Measurements from ENCODE around the gene SHISA6.

The SHISA6 gene

DNA sequence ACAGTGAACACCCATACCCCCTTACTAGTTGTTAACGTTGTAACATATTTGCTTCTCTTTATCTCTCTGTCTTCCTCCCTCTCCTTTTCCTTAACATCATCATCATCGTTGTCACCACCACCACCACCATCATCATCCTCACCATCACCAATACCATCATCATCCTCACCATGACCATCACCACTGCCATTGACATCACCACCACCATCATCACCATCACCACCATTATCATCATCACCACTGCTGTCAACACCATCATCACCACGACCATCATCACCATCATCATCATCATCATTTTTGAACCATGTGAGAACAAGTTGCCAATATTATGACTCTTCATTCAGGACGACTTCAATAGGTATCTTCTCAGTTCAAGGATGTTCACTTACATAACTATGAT is 35.5 kb downstream of the SHISA6 start:
- TF ChIP-seq, protein P1, sequence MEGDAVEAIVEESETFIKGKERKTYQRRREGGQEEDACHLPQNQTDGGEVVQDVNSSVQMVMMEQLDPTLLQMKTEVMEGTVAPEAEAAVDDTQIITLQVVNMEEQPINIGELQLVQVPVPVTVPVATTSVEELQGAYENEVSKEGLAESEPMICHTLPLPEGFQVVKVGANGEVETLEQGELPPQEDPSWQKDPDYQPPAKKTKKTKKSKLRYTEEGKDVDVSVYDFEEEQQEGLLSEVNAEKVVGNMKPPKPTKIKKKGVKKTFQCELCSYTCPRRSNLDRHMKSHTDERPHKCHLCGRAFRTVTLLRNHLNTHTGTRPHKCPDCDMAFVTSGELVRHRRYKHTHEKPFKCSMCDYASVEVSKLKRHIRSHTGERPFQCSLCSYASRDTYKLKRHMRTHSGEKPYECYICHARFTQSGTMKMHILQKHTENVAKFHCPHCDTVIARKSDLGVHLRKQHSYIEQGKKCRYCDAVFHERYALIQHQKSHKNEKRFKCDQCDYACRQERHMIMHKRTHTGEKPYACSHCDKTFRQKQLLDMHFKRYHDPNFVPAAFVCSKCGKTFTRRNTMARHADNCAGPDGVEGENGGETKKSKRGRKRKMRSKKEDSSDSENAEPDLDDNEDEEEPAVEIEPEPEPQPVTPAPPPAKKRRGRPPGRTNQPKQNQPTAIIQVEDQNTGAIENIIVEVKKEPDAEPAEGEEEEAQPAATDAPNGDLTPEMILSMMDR (conservative IDR thresholded peaks at IDR 0.05; ENCODE audit: low read depth, low read length): no peak
- no peak for DNase-seq (ENCODE audit: low read depth)
- H3K4me3 ChIP-seq (ENCODE audit: low read depth, low read length): no peak overlapping the region

DNA sequence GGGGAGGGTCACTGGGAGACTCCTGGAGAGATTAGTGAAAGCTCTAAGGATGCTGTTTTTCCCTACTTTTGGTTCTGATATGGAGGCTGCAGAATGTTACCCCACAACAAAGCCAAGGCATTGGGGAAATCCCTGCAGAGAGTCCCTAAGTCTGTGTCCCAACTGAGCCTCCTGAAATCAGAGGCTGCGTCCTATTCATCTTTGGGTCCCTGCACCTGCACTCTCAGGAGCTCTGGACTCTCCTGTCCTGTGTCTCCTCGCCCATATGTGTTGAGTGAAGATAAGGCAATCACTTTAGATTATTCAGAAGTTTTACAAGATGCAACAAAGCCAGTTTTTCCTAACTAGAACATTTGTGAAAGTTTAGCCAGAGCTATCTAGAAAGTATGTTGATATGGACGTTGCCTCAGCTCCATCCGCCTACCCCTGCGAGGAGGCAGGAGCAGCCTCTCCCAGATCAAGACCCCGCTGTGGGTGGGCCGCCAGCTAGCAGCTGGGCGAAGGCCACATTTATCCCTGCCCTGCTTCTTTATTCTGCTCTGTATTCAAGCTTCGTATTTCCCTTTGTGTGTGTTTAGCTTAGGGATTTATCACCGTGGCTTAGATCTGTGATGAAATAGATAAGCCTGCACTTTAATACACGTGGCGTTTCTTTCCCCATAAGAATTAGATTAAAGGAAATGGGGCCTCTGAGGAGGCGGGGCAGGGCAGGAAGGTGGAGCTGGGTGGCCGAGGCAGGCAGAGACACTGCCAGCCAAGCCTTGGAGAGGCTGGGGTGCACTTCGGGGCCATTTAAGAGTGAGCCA is 37.4 kb downstream of the SHISA6 start:
- H3K4me3 ChIP-seq (ENCODE audit: low read depth, low read length): no peak overlapping the region
- no peak for DNase-seq (ENCODE audit: low read depth)
- TF ChIP-seq, protein P1 (conservative IDR thresholded peaks at IDR 0.05; ENCODE audit: low read depth, low read length): no peak

DNA sequence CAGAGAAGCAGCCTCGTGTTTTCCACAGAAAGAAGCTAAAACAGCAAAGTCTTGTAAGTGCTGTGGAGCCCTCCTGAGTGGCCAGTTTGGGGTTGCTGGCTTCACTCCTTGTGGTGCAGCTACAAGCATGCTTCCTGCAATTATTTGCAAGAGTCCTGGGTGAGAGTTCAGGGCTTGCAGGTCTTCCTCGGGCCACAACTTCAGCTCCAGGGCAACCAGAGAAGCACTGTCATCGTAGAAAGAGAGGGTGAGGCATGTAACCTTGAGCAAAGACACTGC is 37.9 kb downstream of the SHISA6 start:
- H3K4me3 ChIP-seq (ENCODE audit: low read depth, low read length): no peak overlapping the region
- DNase-seq (ENCODE audit: low read depth): no peak
- TF ChIP-seq, protein P1 (conservative IDR thresholded peaks at IDR 0.05; ENCODE audit: low read depth, low read length): no peak

DNA sequence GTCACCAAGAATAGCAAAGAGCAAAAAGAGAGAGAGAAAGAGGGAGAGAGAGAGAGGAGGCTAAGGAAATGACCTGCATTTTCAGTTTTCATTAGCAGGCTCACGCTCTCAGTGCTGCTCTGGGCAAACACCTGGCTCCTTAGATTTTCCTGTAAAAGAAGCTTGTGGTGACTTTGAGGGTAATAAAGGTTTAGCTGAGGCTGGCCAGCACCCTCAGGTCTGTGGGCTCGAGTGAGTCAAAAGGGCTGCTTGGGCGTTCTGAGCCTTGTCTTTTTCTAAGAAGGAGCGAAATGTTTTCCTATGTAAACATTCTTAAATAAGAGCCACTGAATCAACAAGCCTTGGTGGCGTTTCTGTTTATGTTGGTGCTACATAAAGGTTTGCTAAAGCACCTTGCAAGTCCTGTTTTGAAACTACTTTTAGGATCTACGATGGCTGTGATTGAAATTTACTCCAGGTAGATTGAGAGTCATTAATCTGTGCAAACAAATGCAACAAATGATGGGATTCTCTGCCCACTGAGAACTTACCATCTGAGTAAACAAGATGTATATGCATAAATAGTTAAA is 38.8 kb downstream of the SHISA6 start:
- no peak overlapping the region for H3K4me3 ChIP-seq (ENCODE audit: low read depth, low read length)
- no peak for DNase-seq (ENCODE audit: low read depth)
- TF ChIP-seq, protein P1 (conservative IDR thresholded peaks at IDR 0.05; ENCODE audit: low read depth, low read length): no peak

DNA sequence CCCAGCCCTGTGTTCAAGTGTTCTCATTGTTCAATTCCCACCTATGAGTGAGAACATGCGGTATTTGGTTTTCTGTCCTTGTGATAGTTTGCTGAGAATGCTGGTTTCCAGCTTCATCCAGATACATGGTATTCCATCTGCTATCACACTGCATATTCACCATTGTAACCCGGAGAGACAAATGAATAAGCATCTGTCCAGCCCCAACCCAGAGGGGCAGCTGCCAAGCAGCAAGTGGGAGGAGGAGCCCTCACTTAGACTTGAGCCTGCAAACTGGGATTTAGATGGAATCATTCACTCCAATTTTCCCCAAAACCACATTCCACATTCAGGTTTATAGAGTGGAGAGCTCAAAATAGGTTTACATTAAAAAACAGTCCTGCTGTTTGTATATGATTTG is 41.6 kb downstream of the SHISA6 start:
- TF ChIP-seq, protein P1 (conservative IDR thresholded peaks at IDR 0.05; ENCODE audit: low read depth, low read length): no peak
- no peak for DNase-seq (ENCODE audit: low read depth)
- H3K4me3 ChIP-seq (ENCODE audit: low read depth, low read length): no peak overlapping the region

DNA sequence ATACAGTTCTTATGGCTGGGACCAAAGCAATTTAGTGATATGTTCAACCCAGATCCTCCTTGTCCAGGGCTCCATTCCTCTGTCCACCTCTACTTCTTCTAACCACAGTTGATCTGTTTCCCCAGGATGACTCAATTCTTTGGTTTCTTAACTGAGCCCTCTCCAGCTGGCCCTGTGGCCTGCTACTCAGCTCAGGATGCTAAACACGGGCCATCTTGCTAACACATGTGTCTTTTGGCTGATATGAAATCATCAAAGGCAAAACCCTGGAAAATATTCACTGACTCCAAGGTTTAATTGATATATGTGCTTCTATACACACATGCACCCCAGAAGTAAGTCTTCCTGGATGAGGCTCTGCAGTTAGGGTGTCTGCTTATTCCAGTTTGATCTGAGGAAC is 43.8 kb downstream of the SHISA6 start:
- H3K4me3 ChIP-seq (ENCODE audit: low read depth, low read length): no peak overlapping the region
- TF ChIP-seq, protein P1 (conservative IDR thresholded peaks at IDR 0.05; ENCODE audit: low read depth, low read length): no peak
- no peak for DNase-seq (ENCODE audit: low read depth)

DNA sequence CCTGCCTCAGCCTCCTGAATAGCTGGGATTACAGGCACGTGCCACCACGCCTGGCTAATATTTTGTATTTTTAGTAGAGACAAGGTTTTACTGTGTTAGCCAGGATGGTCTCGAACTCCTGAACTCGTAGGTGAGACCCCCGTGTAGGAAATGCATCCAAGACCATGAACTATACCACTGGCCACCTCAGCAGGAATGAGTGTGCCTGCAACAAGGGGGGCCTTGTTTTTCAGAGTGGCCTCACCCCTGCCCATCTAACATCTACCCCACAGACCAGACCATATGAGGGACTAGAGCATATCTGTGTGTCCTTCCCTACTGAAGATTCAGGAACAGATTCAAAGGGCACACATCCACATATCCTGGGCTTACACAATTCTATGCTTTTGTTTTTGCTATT is 44.9 kb downstream of the SHISA6 start:
- no peak for DNase-seq (ENCODE audit: low read depth)
- TF ChIP-seq, protein P1 (conservative IDR thresholded peaks at IDR 0.05; ENCODE audit: low read depth, low read length): no peak
- H3K4me3 ChIP-seq (ENCODE audit: low read depth, low read length): no peak overlapping the region
